Right lobe of liver (tissue), 4 donors: ENCODE data around the gene FBP1.

ENCODE experiments used
- POLR2A ChIP-seq: fragments of 450-650 bp; IDR thresholded peaks from one replicate; pipeline ENCODE4 v1.6.1; 2017; ENCODE audit warnings: antibody characterized with exemption, mild to moderate bottlenecking
- TF ChIP-seq, protein P1 (sequence below), 4 donors: fragments of 200-600 bp in 3 of 4; fragments of 450-650 bp in 1 of 4; IDR thresholded peaks; one replicate each; pipeline versions ENCODE4 v1.5.1 to v1.8.0; 2016 to 2022; ENCODE audit warnings: antibody characterized with exemption in 4 of 4, mild to moderate bottlenecking in 2 of 4
- donor health status: DM: no; HTN: no; CAD: no.
- donor health status: DM: no; HTN: no; CAD: no.
- donor health status: DM: no; HTN: yes; CAD: no.

DNA sequence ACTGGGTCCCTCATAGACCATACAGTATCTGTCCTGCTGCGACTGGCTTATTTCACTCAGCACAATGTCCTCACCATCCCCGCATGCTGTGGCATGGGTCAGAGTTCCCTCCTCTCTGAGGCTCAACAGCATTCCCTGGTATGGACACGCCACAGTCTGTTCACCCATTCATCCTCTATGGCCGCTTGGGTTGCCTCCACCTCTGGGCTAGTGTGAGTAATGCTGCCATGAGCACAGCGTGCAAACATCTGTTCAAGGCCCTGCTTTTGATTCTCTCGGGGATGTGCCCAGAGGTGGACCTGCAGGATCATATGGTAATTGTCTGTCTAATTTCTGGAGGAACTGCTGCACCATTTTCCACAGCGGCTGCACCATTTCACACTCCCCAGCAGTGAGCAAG is 40.2 kb downstream of the FBP1 start:
- TF ChIP-seq, protein P1, sequence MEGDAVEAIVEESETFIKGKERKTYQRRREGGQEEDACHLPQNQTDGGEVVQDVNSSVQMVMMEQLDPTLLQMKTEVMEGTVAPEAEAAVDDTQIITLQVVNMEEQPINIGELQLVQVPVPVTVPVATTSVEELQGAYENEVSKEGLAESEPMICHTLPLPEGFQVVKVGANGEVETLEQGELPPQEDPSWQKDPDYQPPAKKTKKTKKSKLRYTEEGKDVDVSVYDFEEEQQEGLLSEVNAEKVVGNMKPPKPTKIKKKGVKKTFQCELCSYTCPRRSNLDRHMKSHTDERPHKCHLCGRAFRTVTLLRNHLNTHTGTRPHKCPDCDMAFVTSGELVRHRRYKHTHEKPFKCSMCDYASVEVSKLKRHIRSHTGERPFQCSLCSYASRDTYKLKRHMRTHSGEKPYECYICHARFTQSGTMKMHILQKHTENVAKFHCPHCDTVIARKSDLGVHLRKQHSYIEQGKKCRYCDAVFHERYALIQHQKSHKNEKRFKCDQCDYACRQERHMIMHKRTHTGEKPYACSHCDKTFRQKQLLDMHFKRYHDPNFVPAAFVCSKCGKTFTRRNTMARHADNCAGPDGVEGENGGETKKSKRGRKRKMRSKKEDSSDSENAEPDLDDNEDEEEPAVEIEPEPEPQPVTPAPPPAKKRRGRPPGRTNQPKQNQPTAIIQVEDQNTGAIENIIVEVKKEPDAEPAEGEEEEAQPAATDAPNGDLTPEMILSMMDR (IDR thresholded peaks at IDR 0.05) = no peak
- no peak for TF ChIP-seq POLR2A
